GM21423 (cell line): ENCODE measurements around the gene MSH5.
"Not testable (repeated sequence)": the region's sequence is repeated elsewhere in the genome, so short reads cannot be mapped to it uniquely, and the experiment has no call there.

ENCODE experiments used
- ATAC-seq: cut with Tn5 transposase; IDR thresholded peaks from one replicate; pipeline ENCODE4 v1.9.1; 2021; ENCODE audit warnings: mild to moderate bottlenecking, moderate library complexity; ENCODE audit not compliant: unreplicated experiment

The MSH5 gene

GRCh38 chr6:31739639-31740396, at the start of gene MSH5:
TSS of gene MSH5 (plus strand) at chr6:31740005. CDS start at chr6:31740467, 462 bp downstream.
- peak; percentile 69 for ATAC-seq

- no peak for ATAC-seq
These were observed 49.4 kb upstream of the MSH5 start for GRCh38 chr6:31690231-31691077.

- ATAC-seq = no peak
These were observed 48.7 kb upstream of the MSH5 start for GRCh38 chr6:31691078-31691463.

- ATAC-seq = no peak
These were observed 48.2 kb upstream of the MSH5 start for GRCh38 chr6:31691564-31692108.

- ATAC-seq = no peak
These were observed 47.5 kb upstream of the MSH5 start for GRCh38 chr6:31692353-31692752.

- ATAC-seq = no peak
These were observed 46.9 kb upstream of the MSH5 start for GRCh38 chr6:31692886-31693285.

GRCh38 chr6:31693535-31693934, 46.3 kb upstream of the MSH5 start:
- no peak for ATAC-seq

GRCh38 chr6:31697555-31697954, 42.2 kb upstream of the MSH5 start:
- ATAC-seq = no peak

GRCh38 chr6:31700740-31701401, 38.9 kb upstream of the MSH5 start:
- no peak for ATAC-seq

- ATAC-seq = no peak
These were observed 38.0 kb upstream of the MSH5 start for GRCh38 chr6:31701666-31702404.

- no peak for ATAC-seq
These were observed 37.4 kb upstream of the MSH5 start for GRCh38 chr6:31702405-31702818.

GRCh38 chr6:31702819-31703716, 36.7 kb upstream of the MSH5 start, which contains the start of gene ABHD16A:
TSS of gene ABHD16A (minus strand) at chr6:31703324. CDS start at chr6:31703281, 43 bp downstream.
- ATAC-seq = peak; percentile 84

- no peak for ATAC-seq
These were observed 33.9 kb upstream of the MSH5 start for GRCh38 chr6:31705931-31706330.

- ATAC-seq = no peak
These were observed 33.2 kb upstream of the MSH5 start, which contains the start of gene LY6G6F for GRCh38 chr6:31706599-31706998. TSS of gene LY6G6F (plus strand) at chr6:31706866. CDS start at chr6:31706907, 41 bp downstream.

GRCh38 chr6:31707701-31708100, 32.1 kb upstream of the MSH5 start:
- no peak for ATAC-seq

GRCh38 chr6:31708224-31708623, 31.6 kb upstream of the MSH5 start:
- no peak for ATAC-seq

GRCh38 chr6:31709157-31709556, 30.6 kb upstream of the MSH5 start:
- ATAC-seq = not testable (repeated sequence)

- no peak for ATAC-seq
These were observed 29.1 kb upstream of the MSH5 start for GRCh38 chr6:31710523-31711219.

- no peak for ATAC-seq
These were observed 28.6 kb upstream of the MSH5 start for GRCh38 chr6:31711233-31711632.
